AG20443 (cell line): ENCODE data around the gene LMO7.

ENCODE experiments used
- DNase-seq: peaks from one replicate; pipeline ENCODE4 v3.0.0; 2012; ENCODE audit warnings: low spot score, mixed read lengths

The LMO7 gene

GRCh38 chr13:75635828-75636435 is at the start of gene LMO7:
Gene LMO7 (plus strand): TSS chr13:75636330. CDS start chr13:75636658, 328 bp downstream.
- peak; percentile 92 for DNase-seq

DNA sequence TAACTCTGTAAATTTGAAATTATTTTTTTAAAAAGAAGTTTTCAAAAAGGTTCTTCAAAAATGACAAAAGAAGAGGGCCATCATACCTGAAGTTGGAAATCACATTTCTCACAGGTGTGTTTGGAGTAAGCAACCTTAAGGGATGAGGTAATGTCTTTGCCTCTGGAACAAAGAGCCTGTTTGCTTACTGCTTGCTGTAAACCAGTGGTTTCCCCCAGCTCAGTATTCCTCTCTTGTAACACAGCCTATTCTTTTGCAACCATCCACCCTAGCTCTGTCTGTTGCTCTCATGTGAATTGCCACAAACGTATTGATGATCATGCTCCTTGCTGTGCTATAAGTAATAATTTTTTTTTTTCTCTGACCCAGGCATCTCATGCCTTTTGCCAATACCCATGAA is 48.5 kb upstream of the LMO7 start:
- no peak for DNase-seq

- DNase-seq: no peak
Observed at GRCh38 chr13:75596657-75597182, 39.4 kb upstream of the LMO7 start.

DNA sequence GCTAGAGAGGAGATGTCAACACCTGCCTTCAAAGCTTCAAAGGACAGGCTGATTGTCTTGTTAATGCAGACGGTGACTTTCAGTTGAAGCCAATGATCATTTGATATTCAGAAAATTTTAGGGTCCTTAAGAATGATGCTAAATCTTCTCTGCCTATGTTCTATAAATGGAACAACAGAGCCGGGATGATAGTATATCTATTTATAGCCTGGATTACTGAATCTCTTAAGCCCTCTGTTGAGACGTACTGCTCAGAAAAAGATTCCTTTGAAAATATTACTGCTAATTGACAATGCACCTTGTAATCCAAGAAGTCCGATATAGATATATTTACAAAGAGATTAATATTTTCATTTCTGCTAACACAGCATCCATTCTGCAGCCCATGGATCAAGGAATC is 35.8 kb upstream of the LMO7 start:
- no peak for DNase-seq

GRCh38 chr13:75603038-75603437 is 33.1 kb upstream of the LMO7 start:
- no peak for DNase-seq

DNA sequence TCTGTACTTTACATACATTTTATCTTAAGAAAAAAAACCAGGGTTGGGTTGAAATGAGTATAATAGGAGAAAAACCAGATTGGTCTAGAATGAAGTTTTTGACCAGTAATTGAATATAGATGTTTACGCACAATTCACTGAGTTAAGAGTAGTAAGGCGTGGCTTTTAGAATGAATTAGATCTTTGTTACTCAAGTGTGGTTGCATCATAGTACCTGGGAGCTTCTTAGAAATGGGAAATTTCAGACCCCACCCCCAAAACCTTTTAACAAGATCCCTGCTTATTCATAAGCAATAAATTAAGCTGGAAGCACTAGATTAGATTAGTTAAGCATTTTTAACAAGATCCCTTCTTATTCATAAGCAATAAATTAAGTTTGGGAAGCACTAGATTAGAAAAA is 28.7 kb upstream of the LMO7 start:
- DNase-seq: no peak

DNA sequence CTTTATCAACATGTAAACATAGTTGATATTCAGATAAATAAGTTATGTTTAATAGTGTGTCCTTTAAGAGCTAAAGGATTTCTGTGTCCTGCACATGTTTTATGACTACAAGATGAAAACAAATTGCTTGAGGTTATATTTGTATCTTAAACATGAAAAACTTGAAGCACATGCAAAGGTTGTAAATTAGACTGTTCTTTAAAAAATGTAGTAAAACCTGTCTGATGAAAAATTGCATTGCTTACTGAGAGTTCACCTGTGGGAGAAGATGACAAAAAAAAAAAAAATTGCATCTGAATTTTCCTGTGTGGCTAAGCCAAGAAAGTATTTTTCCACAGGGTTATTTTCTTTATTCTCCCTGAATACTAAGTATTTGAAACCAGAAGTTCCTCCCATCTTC is 25.7 kb upstream of the LMO7 start:
- DNase-seq: no peak

DNA sequence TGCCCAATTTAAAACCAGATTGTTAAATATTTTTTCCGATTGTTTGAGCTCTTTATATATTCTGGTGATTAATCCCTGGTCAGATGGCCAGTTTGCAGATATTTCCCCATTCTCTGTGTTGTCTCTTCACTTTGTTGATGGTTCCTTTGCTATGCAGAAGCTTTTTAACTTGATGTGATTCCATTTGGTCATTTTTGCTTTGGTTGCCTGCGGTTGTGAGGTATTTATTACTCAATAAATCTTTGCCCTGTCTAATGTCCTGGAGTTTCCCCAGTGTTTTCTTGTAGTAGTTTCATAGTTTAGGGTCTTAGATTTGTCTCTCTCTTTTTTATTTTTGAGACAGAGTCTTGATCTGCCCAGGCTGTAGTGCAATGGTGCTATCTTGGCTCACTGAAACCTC is 23.8 kb upstream of the LMO7 start:
- no peak for DNase-seq

DNA sequence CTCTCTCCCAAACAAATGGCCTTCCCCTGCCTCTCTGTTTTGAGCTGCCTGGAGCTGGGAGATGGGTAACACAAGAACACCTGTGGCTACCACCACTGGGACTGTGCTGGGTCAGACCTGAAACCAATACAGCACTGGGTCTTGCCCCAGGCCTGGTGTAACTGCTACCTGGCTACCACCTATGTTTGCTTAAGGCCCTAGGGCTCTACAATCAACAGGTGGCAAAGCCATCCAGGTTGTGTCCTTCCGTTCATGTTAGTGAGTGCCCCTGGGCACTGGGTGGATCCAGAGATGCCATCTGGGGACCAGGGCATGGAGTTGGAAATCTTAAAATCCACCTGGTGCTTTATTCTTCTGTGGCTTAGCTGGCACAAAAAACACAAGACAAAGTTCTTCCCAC is 18.9 kb upstream of the LMO7 start:
- DNase-seq: no peak

DNA sequence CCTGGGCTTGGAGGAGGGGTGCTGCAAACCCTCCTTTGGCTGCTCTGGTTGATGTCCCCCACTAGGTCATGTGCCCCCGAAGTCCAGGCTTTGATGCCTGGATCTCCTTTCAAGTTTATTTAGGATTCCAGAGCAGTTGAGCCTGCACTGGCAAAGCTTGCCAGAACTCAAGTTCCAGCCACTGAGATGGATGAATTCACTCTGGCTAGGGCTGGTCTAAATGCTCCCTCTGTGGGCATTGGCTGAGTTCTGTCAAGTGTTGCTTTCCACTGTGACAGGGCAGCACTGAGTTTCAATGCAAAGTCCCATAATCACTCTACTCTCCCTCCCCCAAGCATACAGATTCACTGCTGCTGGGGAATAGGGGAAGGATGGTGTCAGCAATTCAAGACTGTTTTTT is 17.8 kb upstream of the LMO7 start:
- DNase-seq: no peak

DNA sequence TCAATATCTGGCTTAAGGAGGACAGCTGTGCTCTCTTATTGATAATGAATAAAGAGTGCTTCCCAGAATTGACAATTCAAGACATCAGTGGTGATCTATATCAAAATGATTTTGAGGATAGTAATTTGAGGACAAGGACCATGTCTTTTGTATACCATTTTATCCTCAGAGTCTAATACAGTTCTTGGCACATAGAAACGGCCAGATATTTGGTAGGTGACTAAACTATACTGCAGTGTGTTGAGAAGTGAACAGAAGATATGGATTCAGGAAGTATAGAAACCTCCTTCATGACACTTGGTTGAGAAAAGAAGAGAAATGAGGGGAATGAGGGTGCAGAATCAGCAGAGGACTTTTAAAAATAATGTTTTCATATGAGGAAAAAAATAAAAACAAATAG is 16.1 kb upstream of the LMO7 start:
- DNase-seq: no peak

DNA sequence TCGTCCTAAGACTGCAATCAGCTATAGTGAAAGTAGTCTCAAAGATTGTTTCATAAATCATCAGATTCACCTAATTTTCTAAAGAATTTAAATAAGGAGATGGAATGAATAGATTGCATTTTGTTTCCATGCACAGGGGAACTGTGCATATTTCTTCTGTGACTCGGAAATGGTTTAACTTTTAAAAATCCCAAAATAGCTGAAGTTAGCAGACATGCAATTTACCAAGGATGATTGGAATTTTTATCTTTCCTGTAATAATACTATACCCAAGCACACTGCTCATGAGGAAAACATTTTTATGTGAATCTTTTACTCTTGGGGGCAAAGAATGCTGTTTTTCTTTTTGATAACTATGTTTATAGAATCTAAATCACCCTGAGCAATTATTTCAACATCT is 15.0 kb upstream of the LMO7 start:
- peak; percentile 60 for DNase-seq

GRCh38 chr13:75628801-75629200 is 7.3 kb upstream of the LMO7 start:
- no peak for DNase-seq

GRCh38 chr13:75633285-75633684 is 2.8 kb upstream of the LMO7 start:
- peak; percentile 61 for DNase-seq

- peak; percentile 14 for DNase-seq
Observed at GRCh38 chr13:75635101-75635827, 866 bp upstream of the LMO7 start.

DNA sequence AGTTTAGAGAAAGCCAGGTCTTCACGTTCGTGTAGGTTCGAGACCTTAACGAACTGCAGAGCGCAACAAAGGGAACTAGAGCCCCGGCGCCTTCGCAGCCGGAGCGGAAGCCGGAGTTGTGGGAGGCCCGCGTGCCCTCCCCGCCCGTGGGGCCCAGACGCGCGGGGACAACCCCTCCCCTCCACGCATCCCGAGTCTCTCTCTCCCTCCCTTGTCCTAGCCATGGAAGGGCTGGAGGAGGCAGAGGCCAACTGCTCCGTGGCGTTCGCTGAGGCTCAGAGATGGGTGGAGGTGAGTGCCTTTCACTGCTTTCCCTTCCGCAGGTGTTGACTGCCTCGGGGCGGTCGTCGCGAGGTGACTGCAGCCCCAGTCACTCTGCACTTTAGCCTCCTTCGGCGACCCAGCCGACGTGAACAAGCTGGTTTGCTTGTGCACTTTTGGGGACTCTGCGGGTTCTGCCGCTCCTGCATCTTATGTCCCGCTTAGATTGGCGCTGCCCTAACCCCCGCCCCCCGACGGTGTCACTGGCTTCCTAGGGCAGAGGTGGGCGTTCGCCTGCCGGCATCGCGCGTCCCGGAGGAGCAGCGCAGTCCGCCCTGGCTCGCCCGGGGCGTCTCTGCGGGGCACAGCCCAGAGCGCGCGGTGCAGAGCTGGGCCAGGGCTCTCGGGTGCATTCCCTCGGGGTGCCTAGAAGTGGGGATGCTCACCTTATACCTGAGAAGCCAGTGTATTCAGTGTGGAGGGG is 478 bp downstream of the LMO7 start:
- DNase-seq: peak; percentile 67

DNA sequence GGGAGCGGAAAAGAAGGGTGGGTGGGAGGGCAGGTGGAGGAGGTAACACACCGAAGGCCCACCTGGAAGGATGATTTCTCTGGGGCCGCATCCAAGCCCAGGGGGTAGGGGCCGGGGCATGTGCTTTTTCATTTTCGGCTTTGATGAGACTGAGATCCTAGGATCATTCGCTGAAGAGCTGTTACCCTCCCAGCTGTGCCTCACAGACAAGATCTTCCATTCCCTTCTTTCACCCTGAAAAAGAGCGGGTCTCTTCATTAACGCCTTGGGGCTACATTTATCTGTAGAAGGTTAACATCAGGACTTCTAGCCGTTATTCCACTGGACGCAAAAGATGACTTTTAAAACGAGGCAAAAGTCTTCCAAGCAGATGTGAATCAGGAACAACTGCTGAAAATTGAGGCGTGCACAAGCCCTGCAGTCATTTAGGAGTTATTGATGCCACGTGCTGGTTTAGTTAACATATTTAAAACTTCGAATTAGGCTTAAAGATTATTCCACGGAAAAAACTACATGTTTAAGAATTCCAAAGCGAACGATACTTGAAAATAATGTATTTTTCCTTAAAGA is 1.1 kb downstream of the LMO7 start:
- DNase-seq: peak; percentile 24

- DNase-seq: no peak
Observed at GRCh38 chr13:75639454-75639853, 3.3 kb downstream of the LMO7 start.

GRCh38 chr13:75641026-75641425 is 4.9 kb downstream of the LMO7 start:
- no peak for DNase-seq

GRCh38 chr13:75643182-75643581 is 7.1 kb downstream of the LMO7 start:
- DNase-seq: no peak

DNA sequence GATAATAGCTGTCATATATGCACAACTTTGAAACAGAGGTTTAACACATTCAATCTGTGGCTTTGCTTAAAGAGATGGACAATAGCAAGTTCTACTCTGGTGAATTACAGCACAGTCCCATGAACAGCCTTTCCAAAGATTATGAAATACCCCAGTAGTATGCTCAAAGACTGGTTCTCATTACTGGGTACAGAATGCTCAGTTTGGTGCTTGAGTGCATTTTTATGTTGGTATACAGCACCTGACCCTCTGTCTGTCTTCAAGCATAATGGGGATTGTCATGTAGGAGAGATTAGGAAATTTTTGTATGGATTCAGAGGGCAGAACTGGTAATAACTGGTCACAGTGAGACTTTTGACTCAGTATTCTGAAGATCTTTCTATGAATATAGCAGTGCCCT is 7.6 kb downstream of the LMO7 start:
- DNase-seq: no peak

GRCh38 chr13:75645141-75645540 is 9.0 kb downstream of the LMO7 start:
- no peak for DNase-seq
